PC-3 (cell line): ENCODE measurements around the gene SCYGR5.

ENCODE experiments used
- EZH2phosphoT487 ChIP-seq: fragments of 300-600 bp; sonication (generic); IDR thresholded peaks from 2 replicates; pipeline ENCODE4 v1.6.1; 2018; ENCODE audit warnings: mild to moderate bottlenecking, antibody characterized with exemption, low read length, borderline replicate concordance
- TF ChIP-seq, protein P1 (sequence below): fragments of 300-600 bp; sonication (generic); conservative IDR thresholded peaks from 2 replicates; pipeline ENCODE4 v1.5.1; 2017; ENCODE audit warnings: antibody characterized with exemption, low read depth, mild to moderate bottlenecking, low read length

DNA sequence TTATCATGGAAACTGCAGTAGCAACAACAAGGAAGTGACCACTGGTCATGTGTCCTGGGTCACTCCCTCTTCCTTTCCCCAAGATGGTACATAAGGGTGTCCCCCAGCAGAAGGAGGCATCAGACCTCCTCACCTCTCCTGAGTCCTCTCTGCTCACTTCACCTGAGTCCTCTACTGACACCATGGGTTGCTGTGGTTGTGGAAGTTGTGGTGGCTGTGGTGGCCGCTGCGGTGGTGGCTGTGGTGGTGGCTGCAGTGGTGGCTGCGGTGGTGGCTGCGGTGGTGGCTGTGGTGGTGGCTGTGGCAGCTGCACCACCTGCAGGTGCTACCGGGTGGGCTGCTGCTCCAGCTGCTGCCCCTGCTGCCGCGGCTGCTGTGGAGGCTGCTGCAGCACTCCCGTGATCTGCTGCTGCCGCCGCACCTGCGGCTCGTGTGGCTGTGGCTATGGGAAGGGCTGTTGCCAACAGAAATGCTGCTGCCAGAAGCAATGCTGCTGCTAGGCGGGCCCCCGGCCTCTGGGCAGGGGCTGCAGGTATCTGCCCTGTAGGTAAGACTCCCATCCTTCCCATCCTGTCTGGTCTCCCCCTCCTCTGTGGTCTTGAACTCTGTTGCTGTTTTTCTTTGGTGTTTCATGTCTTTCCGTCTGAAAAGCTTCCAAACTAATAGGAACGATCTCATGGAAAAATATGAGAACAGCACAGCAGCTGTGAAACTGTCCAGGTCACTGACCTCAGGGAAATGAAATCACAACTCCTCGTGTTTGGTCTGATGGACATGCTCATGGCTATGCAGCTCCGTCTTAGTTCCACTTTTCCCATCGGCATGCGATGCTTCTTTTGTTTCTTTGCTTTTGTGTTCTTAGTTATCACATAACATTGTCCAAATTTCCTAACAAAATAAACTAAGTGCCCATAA, 49.0 kb upstream of the SCYGR5 start, which contains the start of gene SCYGR4:
- TF ChIP-seq, protein P1, sequence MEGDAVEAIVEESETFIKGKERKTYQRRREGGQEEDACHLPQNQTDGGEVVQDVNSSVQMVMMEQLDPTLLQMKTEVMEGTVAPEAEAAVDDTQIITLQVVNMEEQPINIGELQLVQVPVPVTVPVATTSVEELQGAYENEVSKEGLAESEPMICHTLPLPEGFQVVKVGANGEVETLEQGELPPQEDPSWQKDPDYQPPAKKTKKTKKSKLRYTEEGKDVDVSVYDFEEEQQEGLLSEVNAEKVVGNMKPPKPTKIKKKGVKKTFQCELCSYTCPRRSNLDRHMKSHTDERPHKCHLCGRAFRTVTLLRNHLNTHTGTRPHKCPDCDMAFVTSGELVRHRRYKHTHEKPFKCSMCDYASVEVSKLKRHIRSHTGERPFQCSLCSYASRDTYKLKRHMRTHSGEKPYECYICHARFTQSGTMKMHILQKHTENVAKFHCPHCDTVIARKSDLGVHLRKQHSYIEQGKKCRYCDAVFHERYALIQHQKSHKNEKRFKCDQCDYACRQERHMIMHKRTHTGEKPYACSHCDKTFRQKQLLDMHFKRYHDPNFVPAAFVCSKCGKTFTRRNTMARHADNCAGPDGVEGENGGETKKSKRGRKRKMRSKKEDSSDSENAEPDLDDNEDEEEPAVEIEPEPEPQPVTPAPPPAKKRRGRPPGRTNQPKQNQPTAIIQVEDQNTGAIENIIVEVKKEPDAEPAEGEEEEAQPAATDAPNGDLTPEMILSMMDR: no peak
- TF ChIP-seq EZH2phosphoT487: no peak
